ENCODE data around the gene WTIP. TPM values are rescaled to one million over a fixed set of nuclear protein-coding genes. Genes with fewer than 3 reads are reported as not detected.
A peak's percentile ranks its signal among the peaks of the same experiment; 100 is the strongest.

The WTIP gene
- total and polyA plus RNA-seq, 9 donors = 13.4 to 38.4 (median 29.5) TPM

DNA sequence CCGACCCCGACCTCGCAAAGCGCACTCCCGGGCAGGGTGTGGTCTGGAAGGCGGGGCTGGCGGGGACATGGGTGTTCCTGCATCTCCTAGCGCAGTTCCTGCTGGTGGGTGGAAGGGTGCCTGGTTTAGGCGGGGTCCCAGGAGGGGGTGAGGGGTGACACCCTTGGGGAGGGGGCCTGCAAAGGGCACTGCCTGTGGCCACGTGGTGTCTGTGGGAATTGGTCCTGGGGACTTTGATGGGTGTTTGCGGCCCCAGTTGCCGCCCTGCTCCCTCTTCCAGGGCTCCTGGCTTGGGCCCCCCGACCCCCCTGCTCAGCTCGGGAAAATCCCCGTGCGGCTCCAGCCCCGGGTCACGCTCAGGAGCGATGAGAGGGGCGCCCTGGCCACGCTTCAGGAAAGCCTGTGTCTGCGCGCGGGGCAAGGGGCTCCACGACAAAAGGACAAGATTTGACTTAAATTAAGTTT is 19.1 kb downstream of the WTIP start:
- H3K4me1 ChIP-seq (ENCODE audit: insufficient read depth) = peaks cover under 1% of the 10 kb centered on the region
- H3K27ac ChIP-seq = no peak overlapping the region
- H3K27me3 ChIP-seq = no peaks in the 10 kb centered on the region
- no peaks in the 10 kb centered on the region for H3K9me3 ChIP-seq
- 77 to 82% (median 77%) methylated on average over 19 to 25 of the region's 25 CpGs for WGBS, 3 donors
- intact Hi-C loops (cut with DNase I) = loop anchor here in 2 of 4 donors (10.0 kb wide), 2 partner anchors 204 to 276 kb away; no protein-coding TSS in a partner anchor
- H3K4me3 ChIP-seq = no peak overlapping the region
- H3K36me3 ChIP-seq = no peaks in the 10 kb centered on the region
- TF ChIP-seq EP300 (IDR thresholded peaks at IDR 0.05) (no peak), POLR2A (IDR thresholded peaks at IDR 0.05) (no peak)
- DNase-seq = peak in 2 of 5 donors; percentile 23 to 43

DNA sequence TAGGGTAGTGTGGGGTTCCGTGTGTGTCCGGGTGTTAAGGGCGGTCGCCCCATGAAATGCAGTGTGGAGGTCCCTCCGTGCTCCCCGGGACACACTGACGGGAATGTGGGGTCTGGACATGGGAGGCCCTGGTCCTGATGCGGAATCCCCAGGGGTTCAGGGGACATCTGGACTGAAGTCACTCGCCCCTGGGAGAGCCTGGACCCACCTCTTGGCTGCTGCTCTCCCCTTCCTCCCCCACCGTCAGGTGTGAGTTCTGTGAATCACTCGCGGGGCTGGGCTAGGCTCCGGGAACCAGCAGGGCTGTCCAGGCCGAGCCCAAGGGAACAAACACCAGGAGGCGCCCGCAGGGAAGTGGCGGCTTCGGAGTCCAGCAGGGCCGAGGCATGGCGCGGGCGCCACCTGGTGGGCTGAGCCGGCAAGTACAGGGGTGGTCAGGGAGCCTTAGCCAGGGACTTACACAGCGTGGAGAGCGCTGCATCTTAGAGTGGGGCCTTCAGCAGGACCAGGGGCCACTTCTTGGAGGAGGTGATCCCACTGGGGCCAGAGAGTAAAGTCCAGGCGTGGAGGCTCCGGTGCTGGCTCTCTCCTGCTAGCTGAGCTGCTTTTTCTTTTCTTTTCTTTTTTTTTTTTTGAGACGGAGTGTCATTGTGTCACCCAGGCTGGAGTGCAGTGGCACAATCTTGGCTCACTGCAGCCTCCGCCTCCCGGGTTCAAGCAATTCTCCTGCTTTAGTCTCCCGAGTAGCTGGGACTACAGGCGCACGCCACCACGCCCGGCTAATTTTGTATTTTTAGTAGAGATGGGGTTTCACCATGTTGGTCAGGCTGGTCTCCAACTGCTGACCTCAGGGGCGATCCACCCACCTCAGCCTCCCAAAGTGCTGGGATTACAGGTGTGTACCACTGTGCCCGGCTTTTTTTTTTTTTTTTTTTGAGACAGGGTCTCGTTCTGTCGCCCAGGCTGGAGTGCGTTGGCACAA is 20.1 kb downstream of the WTIP start:
- TF ChIP-seq EP300 (IDR thresholded peaks at IDR 0.05) (no peak), POLR2A (IDR thresholded peaks at IDR 0.05) (no peak)
- TF ChIP-seq, protein P1, sequence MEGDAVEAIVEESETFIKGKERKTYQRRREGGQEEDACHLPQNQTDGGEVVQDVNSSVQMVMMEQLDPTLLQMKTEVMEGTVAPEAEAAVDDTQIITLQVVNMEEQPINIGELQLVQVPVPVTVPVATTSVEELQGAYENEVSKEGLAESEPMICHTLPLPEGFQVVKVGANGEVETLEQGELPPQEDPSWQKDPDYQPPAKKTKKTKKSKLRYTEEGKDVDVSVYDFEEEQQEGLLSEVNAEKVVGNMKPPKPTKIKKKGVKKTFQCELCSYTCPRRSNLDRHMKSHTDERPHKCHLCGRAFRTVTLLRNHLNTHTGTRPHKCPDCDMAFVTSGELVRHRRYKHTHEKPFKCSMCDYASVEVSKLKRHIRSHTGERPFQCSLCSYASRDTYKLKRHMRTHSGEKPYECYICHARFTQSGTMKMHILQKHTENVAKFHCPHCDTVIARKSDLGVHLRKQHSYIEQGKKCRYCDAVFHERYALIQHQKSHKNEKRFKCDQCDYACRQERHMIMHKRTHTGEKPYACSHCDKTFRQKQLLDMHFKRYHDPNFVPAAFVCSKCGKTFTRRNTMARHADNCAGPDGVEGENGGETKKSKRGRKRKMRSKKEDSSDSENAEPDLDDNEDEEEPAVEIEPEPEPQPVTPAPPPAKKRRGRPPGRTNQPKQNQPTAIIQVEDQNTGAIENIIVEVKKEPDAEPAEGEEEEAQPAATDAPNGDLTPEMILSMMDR (IDR thresholded peaks at IDR 0.05) = peak; percentile 95 to 98 (median 97)
- Histone ChIP-seq H3K4me3 (no peak overlapping the region), H3K4me1 (ENCODE audit: insufficient read depth) (peaks cover 2% of the 10 kb centered on the region), H3K36me3 (no peaks in the 10 kb centered on the region), H3K27ac (no peak overlapping the region), H3K9me3 (no peaks in the 10 kb centered on the region), H3K27me3 (no peaks in the 10 kb centered on the region)
- 41 to 44% (median 42%) methylated on average over 40 of the region's 40 CpGs for WGBS, 3 donors
- intact Hi-C loops (cut with DNase I) = loop anchor here in 2 of 4 donors (10.0 kb wide), 2 partner anchors 203 to 277 kb away; no protein-coding TSS in a partner anchor
- peak; percentile 88 to 95 (median 93) for DNase-seq

GRCh38 chr19:34502582-34503411 is 21.2 kb downstream of the WTIP start:
- Histone ChIP-seq H3K27me3 (no peaks in the 10 kb centered on the region), H3K4me3 (no peak overlapping the region), H3K27ac (no peak overlapping the region), H3K36me3 (no peaks in the 10 kb centered on the region), H3K4me1 (ENCODE audit: insufficient read depth) (peaks cover 2% of the 10 kb centered on the region), H3K9me3 (no peaks in the 10 kb centered on the region)
- 69 to 73% (median 70%) methylated on average over 15 of the region's 15 CpGs for WGBS, 3 donors
- intact Hi-C loops (cut with DNase I) = loop anchor here in 2 of 4 donors (10.0 kb wide), 2 partner anchors 202 to 278 kb away; no protein-coding TSS in a partner anchor
- DNase-seq = peak in 1 of 5 donors; percentile 38
- TF ChIP-seq POLR2A (IDR thresholded peaks at IDR 0.05) (no peak), EP300 (IDR thresholded peaks at IDR 0.05) (no peak)
- TF ChIP-seq, protein P1 (IDR thresholded peaks at IDR 0.05) = no peak

GRCh38 chr19:34503531-34504272 is 22.1 kb downstream of the WTIP start:
- H3K9me3 ChIP-seq = no peaks in the 10 kb centered on the region
- no peaks in the 10 kb centered on the region for H3K27me3 ChIP-seq
- H3K36me3 ChIP-seq = no peaks in the 10 kb centered on the region
- no peak overlapping the region for H3K4me3 ChIP-seq
- 49 to 56% (median 52%) methylated on average over 15 to 16 of the region's 16 CpGs for WGBS, 3 donors
- peak in 1 of 5 donors; percentile 60 for DNase-seq
- intact Hi-C loops (cut with DNase I) = loop anchor here in 2 of 4 donors (10.0 kb wide), 2 partner anchors 201 to 279 kb away; no protein-coding TSS in a partner anchor
- TF ChIP-seq EP300 (IDR thresholded peaks at IDR 0.05) = no peak
- TF ChIP-seq, protein P1 (IDR thresholded peaks at IDR 0.05) = no peak
- TF ChIP-seq POLR2A (IDR thresholded peaks at IDR 0.05) = no peak
- no peak overlapping the region for H3K27ac ChIP-seq
- H3K4me1 ChIP-seq (ENCODE audit: insufficient read depth) = peaks cover 2% of the 10 kb centered on the region

Data from ovary (tissue), 9 donors.